ENCODE results near the gene PROZ. TPM values are rescaled to one million over a fixed set of nuclear protein-coding genes. Genes with fewer than 3 reads are reported as not detected.

Gene PROZ
- total RNA-seq, 2 experiments from 2014 or later = not detected

DNA sequence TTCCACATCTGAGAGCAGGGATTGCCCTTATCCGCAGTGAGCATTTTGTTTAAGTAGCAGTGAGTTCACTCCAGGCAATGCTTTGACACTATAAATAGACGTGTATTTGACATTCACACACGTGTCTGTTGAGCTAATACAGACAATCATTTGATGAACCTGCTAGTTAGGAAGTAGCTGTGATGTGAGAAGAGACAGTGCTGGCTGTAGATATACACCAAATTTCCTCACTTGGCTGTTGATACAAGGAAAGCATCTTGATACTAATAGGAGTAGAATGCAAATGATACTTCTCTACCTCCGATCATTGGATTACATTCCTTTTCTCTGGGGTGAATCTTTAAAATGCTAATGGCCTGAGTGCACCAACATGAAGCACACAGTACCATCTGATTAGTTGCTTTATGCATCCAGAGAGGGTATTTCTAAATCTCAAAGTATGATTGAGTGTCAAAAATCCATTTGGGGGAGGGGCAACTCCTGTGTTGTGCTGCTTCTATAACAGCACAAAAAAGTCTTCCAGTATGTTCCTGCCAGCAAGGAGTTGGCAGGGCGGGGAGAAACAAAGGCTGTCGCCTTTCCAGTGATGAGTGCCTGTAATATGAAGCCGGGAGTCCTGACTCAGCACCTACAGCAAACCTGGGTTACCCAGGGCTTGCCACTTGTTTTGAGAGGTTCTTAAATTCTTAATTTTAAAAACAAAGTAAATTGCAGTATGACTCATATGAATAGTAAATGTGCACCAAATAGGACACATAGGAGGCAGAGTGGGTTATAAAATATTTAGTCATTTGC, 58.0 kb downstream of the PROZ start:
- no peak overlapping the region for H3K4me3 ChIP-seq (ENCODE audit: low read depth, low read length, poor library complexity, severe bottlenecking)
- H3K9me2 ChIP-seq (ENCODE audit: insufficient read depth, low read length) = no peaks in the 10 kb centered on the region
- H3K79me2 ChIP-seq (ENCODE audit: insufficient read depth, low read depth, low read length) = peaks cover 78% of the 10 kb centered on the region
- intact Hi-C loops (cut with micrococcal nuclease; ENCODE audit: unreplicated experiment) = no loop called here
- ChIA-PET CTCF (ENCODE audit: unreplicated experiment) (no interaction called here), POLR2A (no interaction called here)
- no peak overlapping the region for H3K27ac ChIP-seq (ENCODE audit: low read depth, low read length, poor library complexity, severe bottlenecking)
- peaks cover 11% of the 10 kb centered on the region; the same call in 1 of the 2 replicates for H4K20me1 ChIP-seq (ENCODE audit: insufficient read depth, low read length)
- BruUV-seq (replicated peaks) = no TSS peak
- H3K9me3 ChIP-seq (ENCODE audit: low read length) = no peaks in the 10 kb centered on the region
- H3K4me1 ChIP-seq (ENCODE audit: insufficient read depth, low read length, poor library complexity, severe bottlenecking) = peaks cover 4% of the 10 kb centered on the region
- no peak overlapping the region for H2AFZ ChIP-seq (ENCODE audit: low read length)
- H3K36me3 ChIP-seq (ENCODE audit: insufficient read depth, low read length) = peaks cover 38% of the 10 kb centered on the region
- no peak for DNase-seq (ENCODE audit: low spot score)
- TF ChIP-seq, protein P1, sequence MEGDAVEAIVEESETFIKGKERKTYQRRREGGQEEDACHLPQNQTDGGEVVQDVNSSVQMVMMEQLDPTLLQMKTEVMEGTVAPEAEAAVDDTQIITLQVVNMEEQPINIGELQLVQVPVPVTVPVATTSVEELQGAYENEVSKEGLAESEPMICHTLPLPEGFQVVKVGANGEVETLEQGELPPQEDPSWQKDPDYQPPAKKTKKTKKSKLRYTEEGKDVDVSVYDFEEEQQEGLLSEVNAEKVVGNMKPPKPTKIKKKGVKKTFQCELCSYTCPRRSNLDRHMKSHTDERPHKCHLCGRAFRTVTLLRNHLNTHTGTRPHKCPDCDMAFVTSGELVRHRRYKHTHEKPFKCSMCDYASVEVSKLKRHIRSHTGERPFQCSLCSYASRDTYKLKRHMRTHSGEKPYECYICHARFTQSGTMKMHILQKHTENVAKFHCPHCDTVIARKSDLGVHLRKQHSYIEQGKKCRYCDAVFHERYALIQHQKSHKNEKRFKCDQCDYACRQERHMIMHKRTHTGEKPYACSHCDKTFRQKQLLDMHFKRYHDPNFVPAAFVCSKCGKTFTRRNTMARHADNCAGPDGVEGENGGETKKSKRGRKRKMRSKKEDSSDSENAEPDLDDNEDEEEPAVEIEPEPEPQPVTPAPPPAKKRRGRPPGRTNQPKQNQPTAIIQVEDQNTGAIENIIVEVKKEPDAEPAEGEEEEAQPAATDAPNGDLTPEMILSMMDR (conservative IDR thresholded peaks at IDR 0.05; ENCODE audit: low read length) = no peak
- TF ChIP-seq EZH2phosphoT487 (IDR thresholded peaks at IDR 0.05; ENCODE audit: borderline replicate concordance, low read depth, low read length) = no peak
- no peak overlapping the region for H3K4me2 ChIP-seq (ENCODE audit: low read length)

DNA sequence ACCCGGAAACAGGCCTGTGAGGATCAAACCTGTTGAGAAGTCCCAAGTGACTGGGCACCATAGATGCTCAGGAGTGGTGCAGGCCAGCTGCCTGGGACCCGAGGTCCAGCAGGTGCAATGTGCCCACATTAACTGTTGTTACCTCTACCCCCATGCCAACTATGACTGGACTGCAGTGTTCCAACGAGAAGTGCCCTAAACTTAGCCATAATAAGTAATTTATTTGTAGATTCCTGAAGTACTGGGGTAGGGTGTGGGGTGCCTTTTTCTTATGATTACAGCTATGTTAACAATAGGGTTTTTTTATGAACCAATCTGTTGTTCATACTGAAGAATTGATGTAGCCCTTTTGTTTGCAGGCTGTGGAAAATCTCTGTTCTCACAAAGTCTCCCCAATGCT, 60.1 kb downstream of the PROZ start:
- intact Hi-C loops (cut with micrococcal nuclease; ENCODE audit: unreplicated experiment) = no loop called here
- peaks cover 41% of the 10 kb centered on the region for H3K36me3 ChIP-seq (ENCODE audit: insufficient read depth, low read length)
- H3K9me2 ChIP-seq (ENCODE audit: insufficient read depth, low read length) = no peaks in the 10 kb centered on the region
- ChIA-PET CTCF (ENCODE audit: unreplicated experiment) (no interaction called here), POLR2A (interaction anchor here (0.6 kb wide), 1 partner anchor 82 kb away, joined by 4 read pairs; no protein-coding TSS in a partner anchor)
- no peak for DNase-seq (ENCODE audit: low spot score)
- no peak overlapping the region for H2AFZ ChIP-seq (ENCODE audit: low read length)
- no TSS peak for BruUV-seq (replicated peaks)
- peaks cover 57% of the 10 kb centered on the region for H3K79me2 ChIP-seq (ENCODE audit: insufficient read depth, low read depth, low read length)
- no peaks in the 10 kb centered on the region for H3K9me3 ChIP-seq (ENCODE audit: low read length)
- no peak overlapping the region for H3K4me3 ChIP-seq (ENCODE audit: low read depth, low read length, poor library complexity, severe bottlenecking)
- peaks cover 11% of the 10 kb centered on the region; the same call in 1 of the 2 replicates for H4K20me1 ChIP-seq (ENCODE audit: insufficient read depth, low read length)
- peaks cover 4% of the 10 kb centered on the region for H3K4me1 ChIP-seq (ENCODE audit: insufficient read depth, low read length, poor library complexity, severe bottlenecking)
- H3K27ac ChIP-seq (ENCODE audit: low read depth, low read length, poor library complexity, severe bottlenecking) = no peak overlapping the region
- no peak overlapping the region for H3K4me2 ChIP-seq (ENCODE audit: low read length)
- TF ChIP-seq EZH2phosphoT487 (IDR thresholded peaks at IDR 0.05; ENCODE audit: borderline replicate concordance, low read depth, low read length) = no peak
- TF ChIP-seq, protein P1 (conservative IDR thresholded peaks at IDR 0.05; ENCODE audit: low read length) = no peak

DNA sequence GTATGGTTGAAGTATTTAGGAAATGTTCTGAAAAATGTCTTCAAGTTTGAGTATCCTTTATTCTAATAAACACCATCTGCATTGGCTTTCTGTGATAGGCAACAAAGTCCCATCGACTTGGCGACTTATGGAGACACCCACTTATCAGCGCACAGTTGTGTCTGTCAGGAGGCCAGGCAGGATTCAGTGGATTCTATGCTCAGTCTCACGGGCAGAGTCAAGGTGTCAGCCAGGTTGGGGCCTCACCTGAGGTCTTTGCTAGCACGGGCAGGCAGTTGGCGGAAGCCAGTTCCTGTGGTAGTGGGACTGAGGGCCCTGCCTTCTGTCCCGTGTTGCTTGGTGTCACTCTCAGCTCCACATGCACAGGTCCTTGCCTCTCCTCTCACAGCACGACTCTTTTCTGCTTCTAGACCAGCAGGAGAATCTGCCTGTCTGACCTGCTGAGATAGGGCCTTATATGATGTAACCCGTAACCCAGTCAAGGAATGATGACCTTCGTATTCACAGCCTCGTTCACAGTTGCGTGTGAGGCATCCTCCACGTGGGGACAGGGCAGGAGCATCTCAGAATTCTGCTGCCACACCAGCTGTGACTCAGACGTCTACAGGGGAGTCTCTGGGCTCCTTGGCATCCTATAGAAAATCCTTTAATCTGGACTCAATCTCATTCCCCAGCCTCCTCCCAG, 61.0 kb downstream of the PROZ start:
- H3K79me2 ChIP-seq (ENCODE audit: insufficient read depth, low read depth, low read length) = peaks cover 49% of the 10 kb centered on the region
- H3K36me3 ChIP-seq (ENCODE audit: insufficient read depth, low read length) = peaks cover 41% of the 10 kb centered on the region
- no peak overlapping the region for H3K27ac ChIP-seq (ENCODE audit: low read depth, low read length, poor library complexity, severe bottlenecking)
- POLR2A ChIA-PET = no interaction called here
- H3K9me2 ChIP-seq (ENCODE audit: insufficient read depth, low read length) = no peaks in the 10 kb centered on the region
- H3K4me2 ChIP-seq (ENCODE audit: low read length) = no peak overlapping the region
- H3K4me1 ChIP-seq (ENCODE audit: insufficient read depth, low read length, poor library complexity, severe bottlenecking) = peaks cover 4% of the 10 kb centered on the region
- CTCF ChIA-PET (ENCODE audit: unreplicated experiment) = no interaction called here
- H4K20me1 ChIP-seq (ENCODE audit: insufficient read depth, low read length) = peaks cover 7% of the 10 kb centered on the region; the same call in 1 of the 2 replicates
- TF ChIP-seq, protein P1 (conservative IDR thresholded peaks at IDR 0.05; ENCODE audit: low read length) = no peak
- TF ChIP-seq EZH2phosphoT487 (IDR thresholded peaks at IDR 0.05; ENCODE audit: borderline replicate concordance, low read depth, low read length) = no peak
- no peak for DNase-seq (ENCODE audit: low spot score)
- H3K4me3 ChIP-seq (ENCODE audit: low read depth, low read length, poor library complexity, severe bottlenecking) = no peak overlapping the region
- no peaks in the 10 kb centered on the region for H3K9me3 ChIP-seq (ENCODE audit: low read length)
- intact Hi-C loops (cut with micrococcal nuclease; ENCODE audit: unreplicated experiment) = no loop called here
- no TSS peak for BruUV-seq (replicated peaks)
- no peak overlapping the region for H2AFZ ChIP-seq (ENCODE audit: low read length)
